Measurements from ENCODE around the gene TMEM30A.

TMEM30A gene

GRCh38 chr6:75280131-75280855 lies 4.3 kb downstream of the TMEM30A start:
- H3K9me3 ChIP-seq (ENCODE audit: insufficient read depth, low read depth, low read length), result no peaks in the 10 kb centered on the region
- H3K4me2 ChIP-seq (ENCODE audit: low read depth, low read length, poor library complexity, severe bottlenecking), result peak overlapping the region; percentile 74
- H3F3A ChIP-seq (ENCODE audit: low read depth), result no peaks in the 10 kb centered on the region
- no peak overlapping the region for H2AFZ ChIP-seq (ENCODE audit: low read length)
- peaks cover 95% of the 10 kb centered on the region for H3K79me2 ChIP-seq (ENCODE audit: insufficient read depth, low read length)
- peak overlapping the region; percentile 92 for H3K4me3 ChIP-seq (ENCODE audit: low read length, poor library complexity, severe bottlenecking)
- H3K27me3 ChIP-seq (ENCODE audit: insufficient read depth, low read length, poor library complexity, severe bottlenecking), result no peaks in the 10 kb centered on the region
- no peaks in the 10 kb centered on the region for H3K36me3 ChIP-seq (ENCODE audit: insufficient read depth, low read length)
- no peak for TF ChIP-seq CTCF (conservative IDR thresholded peaks at IDR 0.05; ENCODE audit: low read length)
- TF ChIP-seq EZH2phosphoT487 (IDR thresholded peaks at IDR 0.05; ENCODE audit: borderline replicate concordance), result no peak
- H3K9me2 ChIP-seq (replicated peaks; ENCODE audit: low read depth, low read length), result no peaks in the 10 kb centered on the region
- peak overlapping the region; percentile 87 for H3K9ac ChIP-seq (ENCODE audit: low read depth, low read length, poor library complexity, severe bottlenecking)
- peaks cover 83% of the 10 kb centered on the region for H4K20me1 ChIP-seq (ENCODE audit: insufficient read depth, low read length, poor library complexity, severe bottlenecking)
- H3K4me1 ChIP-seq (ENCODE audit: insufficient read depth, low read length, poor library complexity, severe bottlenecking), result peaks cover 56% of the 10 kb centered on the region

GRCh38 chr6:75279418-75279817 lies 5.2 kb downstream of the TMEM30A start:
- H3K4me3 ChIP-seq (ENCODE audit: low read length, poor library complexity, severe bottlenecking), result peak overlapping the region; percentile 92

GRCh38 chr6:75278474-75279077 lies 6.0 kb downstream of the TMEM30A start:
- peaks cover 75% of the 10 kb centered on the region for H4K20me1 ChIP-seq (ENCODE audit: insufficient read depth, low read length, poor library complexity, severe bottlenecking)
- no peak overlapping the region for H2AFZ ChIP-seq (ENCODE audit: low read length)
- H3F3A ChIP-seq (ENCODE audit: low read depth), result no peaks in the 10 kb centered on the region
- H3K79me2 ChIP-seq (ENCODE audit: insufficient read depth, low read length), result peaks cover 97% of the 10 kb centered on the region
- H3K4me2 ChIP-seq (ENCODE audit: low read depth, low read length, poor library complexity, severe bottlenecking), result peak overlapping the region; percentile 74
- TF ChIP-seq EZH2phosphoT487 (IDR thresholded peaks at IDR 0.05; ENCODE audit: borderline replicate concordance) (no peak), CTCF (conservative IDR thresholded peaks at IDR 0.05; ENCODE audit: low read length) (no peak)
- no peaks in the 10 kb centered on the region for H3K9me3 ChIP-seq (ENCODE audit: insufficient read depth, low read depth, low read length)
- peak overlapping the region; percentile 87 for H3K9ac ChIP-seq (ENCODE audit: low read depth, low read length, poor library complexity, severe bottlenecking)
- peaks cover 59% of the 10 kb centered on the region for H3K4me1 ChIP-seq (ENCODE audit: insufficient read depth, low read length, poor library complexity, severe bottlenecking)
- H3K4me3 ChIP-seq (ENCODE audit: low read length, poor library complexity, severe bottlenecking), result peak overlapping the region; percentile 92
- H3K27me3 ChIP-seq (ENCODE audit: insufficient read depth, low read length, poor library complexity, severe bottlenecking), result no peaks in the 10 kb centered on the region
- H3K36me3 ChIP-seq (ENCODE audit: insufficient read depth, low read length), result no peaks in the 10 kb centered on the region
- no peaks in the 10 kb centered on the region for H3K9me2 ChIP-seq (replicated peaks; ENCODE audit: low read depth, low read length)

More at GRCh38 chr6:75279418-75279817, 5.2 kb downstream of the TMEM30A start:
- Histone ChIP-seq H3K27me3 (ENCODE audit: insufficient read depth, low read length, poor library complexity, severe bottlenecking) (no peaks in the 10 kb centered on the region), H3K4me1 (ENCODE audit: insufficient read depth, low read length, poor library complexity, severe bottlenecking) (peaks cover 58% of the 10 kb centered on the region), H3K9me3 (ENCODE audit: insufficient read depth, low read depth, low read length) (no peaks in the 10 kb centered on the region), H4K20me1 (ENCODE audit: insufficient read depth, low read length, poor library complexity, severe bottlenecking) (peaks cover 84% of the 10 kb centered on the region), H2AFZ (ENCODE audit: low read length) (no peak overlapping the region), H3K79me2 (ENCODE audit: insufficient read depth, low read length) (peaks cover 97% of the 10 kb centered on the region), H3K9ac (ENCODE audit: low read depth, low read length, poor library complexity, severe bottlenecking) (peak overlapping the region; percentile 87), H3K9me2 (replicated peaks; ENCODE audit: low read depth, low read length) (no peaks in the 10 kb centered on the region), H3F3A (ENCODE audit: low read depth) (no peaks in the 10 kb centered on the region), H3K4me2 (ENCODE audit: low read depth, low read length, poor library complexity, severe bottlenecking) (peak overlapping the region; percentile 74), H3K36me3 (ENCODE audit: insufficient read depth, low read length) (no peaks in the 10 kb centered on the region)
- TF ChIP-seq EZH2phosphoT487 (IDR thresholded peaks at IDR 0.05; ENCODE audit: borderline replicate concordance) (no peak), CTCF (conservative IDR thresholded peaks at IDR 0.05; ENCODE audit: low read length) (no peak)
